Measurements from ENCODE around the gene PARD3B.
A peak's percentile ranks its signal among the peaks of the same experiment; 100 is the strongest.

PARD3B gene

DNA sequence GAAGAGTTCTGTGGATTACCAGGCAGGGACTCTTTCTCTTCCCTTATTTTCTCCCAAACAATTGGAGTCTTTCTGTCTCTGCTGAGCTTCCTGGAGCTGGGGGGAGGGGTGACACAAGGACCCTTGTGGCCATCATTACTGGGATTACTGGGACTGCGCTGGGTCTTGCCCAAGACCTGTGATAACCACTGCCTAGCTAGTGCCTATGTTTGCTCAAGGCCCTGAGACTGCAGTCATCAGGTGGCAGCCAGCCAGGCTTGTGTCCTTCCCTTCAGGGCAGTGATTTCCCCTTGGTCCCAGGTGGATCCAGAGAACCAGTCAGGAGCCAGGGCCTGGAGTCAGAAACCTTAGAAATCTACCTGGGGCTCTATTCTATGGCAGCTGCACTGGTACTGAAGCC lies 355.6 kb downstream of the PARD3B start:
- peak; percentile 53 for DNase-seq (ENCODE audit: low read depth)
- TF ChIP-seq, protein P1, sequence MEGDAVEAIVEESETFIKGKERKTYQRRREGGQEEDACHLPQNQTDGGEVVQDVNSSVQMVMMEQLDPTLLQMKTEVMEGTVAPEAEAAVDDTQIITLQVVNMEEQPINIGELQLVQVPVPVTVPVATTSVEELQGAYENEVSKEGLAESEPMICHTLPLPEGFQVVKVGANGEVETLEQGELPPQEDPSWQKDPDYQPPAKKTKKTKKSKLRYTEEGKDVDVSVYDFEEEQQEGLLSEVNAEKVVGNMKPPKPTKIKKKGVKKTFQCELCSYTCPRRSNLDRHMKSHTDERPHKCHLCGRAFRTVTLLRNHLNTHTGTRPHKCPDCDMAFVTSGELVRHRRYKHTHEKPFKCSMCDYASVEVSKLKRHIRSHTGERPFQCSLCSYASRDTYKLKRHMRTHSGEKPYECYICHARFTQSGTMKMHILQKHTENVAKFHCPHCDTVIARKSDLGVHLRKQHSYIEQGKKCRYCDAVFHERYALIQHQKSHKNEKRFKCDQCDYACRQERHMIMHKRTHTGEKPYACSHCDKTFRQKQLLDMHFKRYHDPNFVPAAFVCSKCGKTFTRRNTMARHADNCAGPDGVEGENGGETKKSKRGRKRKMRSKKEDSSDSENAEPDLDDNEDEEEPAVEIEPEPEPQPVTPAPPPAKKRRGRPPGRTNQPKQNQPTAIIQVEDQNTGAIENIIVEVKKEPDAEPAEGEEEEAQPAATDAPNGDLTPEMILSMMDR (IDR thresholded peaks at IDR 0.05; ENCODE audit: control insufficient read depth, extremely low read depth, insufficient read depth), result no peak
- H3K4me3 ChIP-seq (ENCODE audit: low read depth, low read length), result no peak overlapping the region

DNA sequence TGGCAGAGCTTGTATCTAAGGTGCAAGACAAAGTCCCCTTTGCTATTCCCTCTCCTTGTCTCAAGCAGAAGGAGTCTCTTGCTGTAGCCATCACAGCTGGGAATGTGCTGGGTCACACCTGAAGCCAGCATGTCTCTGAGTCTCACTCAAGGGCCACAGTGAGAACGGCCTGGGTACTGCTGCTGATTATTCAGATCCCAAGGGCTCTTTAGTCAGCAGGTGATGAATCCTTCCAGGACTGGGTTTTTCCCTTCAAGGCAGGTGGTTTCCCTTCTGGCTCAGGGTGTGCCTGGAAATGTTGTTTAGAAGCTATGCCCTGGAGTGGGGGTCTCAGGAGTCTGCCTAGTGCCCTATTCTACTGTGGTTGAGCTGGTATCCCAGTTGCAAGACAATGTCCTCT lies 356.3 kb downstream of the PARD3B start:
- TF ChIP-seq, protein P1 (IDR thresholded peaks at IDR 0.05; ENCODE audit: control insufficient read depth, extremely low read depth, insufficient read depth), result no peak
- no peak overlapping the region for H3K4me3 ChIP-seq (ENCODE audit: low read depth, low read length)
- DNase-seq (ENCODE audit: low read depth), result no peak

DNA sequence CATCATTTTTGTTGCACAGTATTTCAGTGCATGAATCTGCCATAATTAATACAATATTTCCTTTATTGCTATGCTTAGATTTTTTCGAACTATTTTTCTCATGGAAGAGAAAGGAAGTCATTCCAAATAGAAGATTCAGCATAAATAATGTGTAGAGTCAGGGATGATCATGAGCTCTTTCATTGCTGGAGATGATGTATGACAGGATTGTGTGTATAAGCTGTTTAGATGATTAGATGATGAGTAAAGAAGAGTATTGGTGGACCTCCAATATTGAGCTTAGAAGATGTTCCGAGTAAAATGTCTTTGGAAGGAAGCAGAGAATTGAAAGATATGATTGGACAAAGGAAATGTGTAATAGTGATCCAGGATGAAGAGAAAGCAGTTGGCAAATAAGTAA lies 364.5 kb downstream of the PARD3B start:
- TF ChIP-seq, protein P1 (IDR thresholded peaks at IDR 0.05; ENCODE audit: control insufficient read depth, extremely low read depth, insufficient read depth), result no peak
- no peak overlapping the region for H3K4me3 ChIP-seq (ENCODE audit: low read depth, low read length)

DNA sequence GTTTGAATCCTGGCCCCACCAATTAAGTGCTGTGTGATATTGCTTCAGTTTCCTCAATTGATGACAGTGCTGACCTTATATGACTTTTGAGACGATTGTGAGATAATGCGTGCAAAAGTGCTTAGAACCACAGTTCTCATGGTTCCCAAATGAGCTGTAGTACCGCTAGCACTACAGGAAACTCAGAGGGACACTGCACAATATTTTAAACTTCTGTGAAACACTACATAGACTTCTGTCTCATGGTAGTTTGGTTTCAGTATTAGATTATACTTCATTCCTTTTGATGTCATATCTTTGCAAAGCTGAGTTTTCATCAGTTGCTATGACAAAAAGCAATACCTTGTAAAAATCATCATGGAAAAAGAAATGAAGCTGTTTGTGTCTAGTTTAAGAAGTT lies 368.0 kb downstream of the PARD3B start:
- DNase-seq (ENCODE audit: low read depth), result no peak
- H3K4me3 ChIP-seq (ENCODE audit: low read depth, low read length), result no peak overlapping the region
- TF ChIP-seq, protein P1 (IDR thresholded peaks at IDR 0.05; ENCODE audit: control insufficient read depth, extremely low read depth, insufficient read depth), result no peak

More for the DNA sequence above, 364.5 kb downstream of the PARD3B start:
- DNase-seq (ENCODE audit: low read depth), result no peak

DNA sequence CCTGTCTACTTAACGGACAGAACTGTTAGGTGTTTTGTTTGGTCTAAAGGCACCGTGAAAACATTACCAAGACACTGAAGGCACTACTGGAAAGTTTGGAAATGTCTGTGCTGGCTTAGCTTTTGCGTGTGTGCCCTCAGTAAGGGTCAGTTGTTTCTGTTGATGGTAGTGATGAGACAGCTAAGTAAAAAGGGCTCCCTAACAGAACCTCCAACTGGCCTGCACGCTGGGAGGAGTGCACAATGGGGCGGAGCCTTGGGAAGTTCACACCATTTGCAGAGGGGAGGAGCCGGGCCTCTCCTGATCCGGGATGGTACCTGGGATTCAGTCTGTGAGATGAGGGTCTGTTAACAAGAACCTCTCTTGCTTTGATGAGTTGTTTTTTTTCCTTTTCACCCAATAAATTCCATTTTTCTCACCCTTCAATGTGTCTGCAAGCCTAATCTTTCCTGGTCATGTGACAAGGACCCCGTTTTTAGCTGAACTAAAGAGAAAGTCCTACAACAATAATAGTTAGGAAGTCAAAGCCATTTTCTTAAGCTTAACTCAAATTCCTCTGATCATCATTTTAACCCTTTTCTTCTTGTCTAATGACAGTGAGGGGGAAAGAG lies 368.7 kb downstream of the PARD3B start:
- TF ChIP-seq, protein P1 (IDR thresholded peaks at IDR 0.05; ENCODE audit: control insufficient read depth, extremely low read depth, insufficient read depth), result no peak
- H3K4me3 ChIP-seq (ENCODE audit: low read depth, low read length), result no peak overlapping the region
- no peak for DNase-seq (ENCODE audit: low read depth)

DNA sequence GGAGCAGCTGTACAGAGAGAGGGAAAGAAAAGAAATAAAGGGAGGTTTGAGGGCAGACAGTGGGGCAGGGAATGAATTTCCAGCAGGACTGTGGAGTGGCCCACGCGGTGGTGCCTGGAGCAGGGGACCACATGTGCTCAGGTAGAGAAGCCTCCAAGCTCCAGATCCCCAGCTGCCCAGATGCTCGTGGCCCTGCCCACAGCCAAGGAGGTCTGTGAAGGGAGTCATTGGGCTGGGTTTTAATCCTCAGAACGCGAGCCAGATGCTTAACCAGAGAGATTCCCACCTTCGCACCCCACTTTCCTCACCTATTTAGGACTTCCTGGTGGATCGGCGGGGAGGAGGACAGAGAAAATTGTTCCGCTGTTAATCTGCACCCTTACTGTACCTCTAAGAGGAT lies 369.4 kb downstream of the PARD3B start:
- DNase-seq (ENCODE audit: low read depth), result no peak
- TF ChIP-seq, protein P1 (IDR thresholded peaks at IDR 0.05; ENCODE audit: control insufficient read depth, extremely low read depth, insufficient read depth), result no peak
- no peak overlapping the region for H3K4me3 ChIP-seq (ENCODE audit: low read depth, low read length)

DNA sequence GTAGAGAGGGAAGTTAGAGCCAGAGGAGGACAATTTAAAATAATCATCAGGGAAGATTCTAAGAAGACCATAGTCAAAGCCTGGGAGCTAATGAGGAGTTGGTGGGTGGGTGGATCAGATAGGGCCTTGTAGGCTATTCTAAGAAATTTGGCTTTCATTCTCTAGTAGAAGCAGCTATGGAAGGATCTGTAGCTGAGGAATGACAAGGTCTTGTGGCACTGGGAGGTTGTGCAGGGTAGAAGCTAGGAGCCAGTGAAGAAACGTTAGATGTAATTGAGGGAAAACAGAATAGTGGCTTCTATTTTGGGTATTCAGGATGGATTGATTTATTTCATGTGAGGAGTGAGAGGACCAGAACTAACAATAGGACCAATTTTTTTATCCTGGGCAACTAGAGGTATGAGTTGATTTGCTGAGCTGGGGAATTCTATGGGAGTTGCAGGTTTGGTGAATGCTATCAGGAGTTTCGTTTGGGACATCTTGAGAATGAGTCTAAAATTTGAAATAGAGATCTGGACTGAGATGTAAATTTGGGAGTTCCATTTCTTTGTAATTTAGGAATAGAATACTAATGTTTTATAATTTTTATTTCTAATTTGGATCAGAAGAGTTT lies 371.9 kb downstream of the PARD3B start:
- DNase-seq (ENCODE audit: low read depth), result no peak
- TF ChIP-seq, protein P1 (IDR thresholded peaks at IDR 0.05; ENCODE audit: control insufficient read depth, extremely low read depth, insufficient read depth), result no peak
- no peak overlapping the region for H3K4me3 ChIP-seq (ENCODE audit: low read depth, low read length)
